MM.1S (cell line): ENCODE measurements around the gene MTA2.

Experiments used
- DNase-seq: peaks from one replicate; pipeline ENCODE4 v3.0.0-alpha.2; 2015
- H2AFZ ChIP-seq: fragments of 300-600 bp; sonication (generic); 2 replicates; pipeline ENCODE4 v1.6.0; 2016; ENCODE audit warnings: antibody characterized with exemption, low read length
- H3F3A ChIP-seq: fragments of 300-600 bp; sonication (generic); 2 replicates; pipeline ENCODE4 v1.6.1; 2016; ENCODE audit warnings: mild to moderate bottlenecking, antibody characterized with exemption, low read length, moderate library complexity, mixed read lengths; ENCODE audit not compliant: insufficient read depth
- H3K27ac ChIP-seq: fragments of 300-600 bp; sonication (generic); 2 replicates; pipeline ENCODE4 v1.5.1; 2016; ENCODE audit warnings: mild to moderate bottlenecking, low read length
- H3K27me3 ChIP-seq: fragments of 300-600 bp; sonication (generic); replicated peaks from 2 replicates; pipeline ENCODE4 v1.6.0; 2016; ENCODE audit warnings: low read length; ENCODE audit not compliant: insufficient read depth
- H3K36me3 ChIP-seq: fragments of 300-600 bp; sonication (generic); replicated peaks from 2 replicates; pipeline ENCODE4 v1.6.1; 2016; ENCODE audit warnings: mild to moderate bottlenecking, low read length, mixed read lengths; ENCODE audit not compliant: insufficient read depth
- H3K4me1 ChIP-seq: fragments of 300-600 bp; sonication (generic); 2 replicates; pipeline ENCODE4 v1.6.1; 2016; ENCODE audit warnings: low read length, mixed read lengths
- H3K4me2 ChIP-seq: fragments of 300-600 bp; sonication (generic); 2 replicates; pipeline ENCODE4 v1.6.0; 2016; ENCODE audit warnings: low read depth, low read length
- H3K4me3 ChIP-seq: fragments of 300-600 bp; sonication (generic); 2 replicates; pipeline ENCODE4 v1.5.1; 2016; ENCODE audit warnings: low read length, mixed read lengths
- H3K79me2 ChIP-seq: fragments of 300-600 bp; sonication (generic); 2 replicates; pipeline ENCODE4 v1.6.1; 2016; ENCODE audit warnings: mixed run types, low read length, mixed read lengths
- H3K9ac ChIP-seq: fragments of 300-600 bp; sonication (generic); 2 replicates; pipeline ENCODE4 v1.6.1; 2016; ENCODE audit warnings: low read length, mixed read lengths
- H3K9me2 ChIP-seq: fragments of 300-600 bp; sonication (generic); replicated peaks from 2 replicates; pipeline ENCODE4 v1.6.1; 2016; ENCODE audit warnings: mild to moderate bottlenecking, low read length, mixed read lengths; ENCODE audit not compliant: insufficient read depth
- H3K9me3 ChIP-seq: fragments of 300-600 bp; sonication (generic); replicated peaks from 2 replicates; pipeline ENCODE4 v1.6.1; 2016; ENCODE audit warnings: mild to moderate bottlenecking, low read length, mixed read lengths; ENCODE audit not compliant: insufficient read depth
- H4K20me1 ChIP-seq: fragments of 300-600 bp; sonication (generic); 2 replicates; pipeline ENCODE4 v1.6.1; 2016; ENCODE audit warnings: mild to moderate bottlenecking, low read length, moderate library complexity, mixed read lengths; ENCODE audit not compliant: insufficient read depth
- CTCF ChIP-seq: fragments of 300-600 bp; sonication (generic); IDR thresholded peaks from 2 replicates; pipeline ENCODE4 v1.5.1; 2016; ENCODE audit warnings: antibody characterized with exemption, low read length, mixed read lengths
- EZH2 ChIP-seq: fragments of 300-600 bp; sonication (generic); optimal IDR thresholded peaks from 2 replicates; pipeline ENCODE3; 2017; ENCODE audit warnings: low read depth, mild to moderate bottlenecking, antibody characterized with exemption, low read length, mixed read lengths
- EZH2phosphoT487 ChIP-seq: fragments of 300-600 bp; sonication (generic); IDR thresholded peaks from 2 replicates; pipeline ENCODE4 v1.6.1; 2018; ENCODE audit warnings: antibody characterized with exemption, low read length

The MTA2 gene

GRCh38 chr11:62556108-62556874 is 45.4 kb downstream of the MTA2 start:
- no peaks in the 10 kb centered on the region for H3K36me3 ChIP-seq
- peak overlapping the region; percentile 29; the same call in 1 of the 2 replicates for H3K4me3 ChIP-seq
- H3K79me2 ChIP-seq = peaks cover 19% of the 10 kb centered on the region
- H3K27ac ChIP-seq = peak overlapping the region; percentile 99
- peak; percentile 85 for DNase-seq
- TF ChIP-seq CTCF = no peak
- no peak for TF ChIP-seq EZH2phosphoT487
- no peak for TF ChIP-seq EZH2
- H3K9me2 ChIP-seq = no peaks in the 10 kb centered on the region
- H3F3A ChIP-seq = peaks cover 70% of the 10 kb centered on the region
- peaks cover 81% of the 10 kb centered on the region for H3K4me1 ChIP-seq
- no peaks in the 10 kb centered on the region for H3K27me3 ChIP-seq
- peak overlapping the region; percentile 82 for H3K4me2 ChIP-seq
- H3K9me3 ChIP-seq = no peaks in the 10 kb centered on the region
- H4K20me1 ChIP-seq = no peaks in the 10 kb centered on the region
- peak overlapping the region; percentile 13; the same call in 1 of the 2 replicates for H2AFZ ChIP-seq
- H3K9ac ChIP-seq = peak overlapping the region; percentile 91

DNA sequence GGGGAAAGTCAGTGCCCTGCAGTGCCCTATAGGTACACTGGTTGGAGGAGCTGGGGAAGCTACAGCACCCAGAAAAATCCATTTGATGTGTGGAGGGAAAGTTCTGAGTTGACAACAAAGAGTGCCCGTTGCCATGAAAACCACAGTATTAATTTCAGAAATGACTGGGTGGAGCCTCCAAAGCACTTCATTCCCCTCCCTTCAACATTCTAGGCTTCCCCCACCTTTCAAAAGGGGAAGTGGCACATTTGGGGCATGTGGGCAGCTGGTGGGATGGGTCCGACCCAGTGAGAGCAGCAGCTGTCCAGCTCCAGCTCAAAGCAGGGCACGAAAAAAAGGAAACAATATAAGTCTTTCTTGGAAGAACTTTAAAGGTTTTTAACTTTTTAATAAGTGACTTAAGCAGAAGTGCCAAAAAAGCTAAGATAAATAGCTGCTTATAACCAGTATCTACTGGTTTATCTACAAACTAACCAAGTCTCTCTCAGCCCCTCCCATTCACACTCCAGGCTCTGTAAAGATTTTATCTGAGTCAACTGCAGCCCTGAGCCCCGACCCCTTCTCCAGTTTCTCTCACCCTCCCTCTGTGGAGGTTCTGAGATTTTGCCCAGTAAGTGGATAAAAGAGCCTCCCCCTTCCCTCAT is 46.1 kb downstream of the MTA2 start:
- no peaks in the 10 kb centered on the region for H3K36me3 ChIP-seq
- H3K9me2 ChIP-seq = no peaks in the 10 kb centered on the region
- H2AFZ ChIP-seq = no peak overlapping the region
- H3K27me3 ChIP-seq = no peaks in the 10 kb centered on the region
- peaks cover 14% of the 10 kb centered on the region for H3K79me2 ChIP-seq
- H3K4me1 ChIP-seq = peaks cover 82% of the 10 kb centered on the region
- TF ChIP-seq EZH2 (no peak), CTCF (no peak), EZH2phosphoT487 (no peak)
- H3K9ac ChIP-seq = peak overlapping the region; percentile 91
- peaks cover 65% of the 10 kb centered on the region for H3F3A ChIP-seq
- H3K4me3 ChIP-seq = peak overlapping the region; percentile 23; the same call in 1 of the 2 replicates
- H3K4me2 ChIP-seq = peak overlapping the region; percentile 82
- peak; percentile 72 for DNase-seq
- H4K20me1 ChIP-seq = no peaks in the 10 kb centered on the region
- peak overlapping the region; percentile 99 for H3K27ac ChIP-seq
- no peaks in the 10 kb centered on the region for H3K9me3 ChIP-seq

DNA sequence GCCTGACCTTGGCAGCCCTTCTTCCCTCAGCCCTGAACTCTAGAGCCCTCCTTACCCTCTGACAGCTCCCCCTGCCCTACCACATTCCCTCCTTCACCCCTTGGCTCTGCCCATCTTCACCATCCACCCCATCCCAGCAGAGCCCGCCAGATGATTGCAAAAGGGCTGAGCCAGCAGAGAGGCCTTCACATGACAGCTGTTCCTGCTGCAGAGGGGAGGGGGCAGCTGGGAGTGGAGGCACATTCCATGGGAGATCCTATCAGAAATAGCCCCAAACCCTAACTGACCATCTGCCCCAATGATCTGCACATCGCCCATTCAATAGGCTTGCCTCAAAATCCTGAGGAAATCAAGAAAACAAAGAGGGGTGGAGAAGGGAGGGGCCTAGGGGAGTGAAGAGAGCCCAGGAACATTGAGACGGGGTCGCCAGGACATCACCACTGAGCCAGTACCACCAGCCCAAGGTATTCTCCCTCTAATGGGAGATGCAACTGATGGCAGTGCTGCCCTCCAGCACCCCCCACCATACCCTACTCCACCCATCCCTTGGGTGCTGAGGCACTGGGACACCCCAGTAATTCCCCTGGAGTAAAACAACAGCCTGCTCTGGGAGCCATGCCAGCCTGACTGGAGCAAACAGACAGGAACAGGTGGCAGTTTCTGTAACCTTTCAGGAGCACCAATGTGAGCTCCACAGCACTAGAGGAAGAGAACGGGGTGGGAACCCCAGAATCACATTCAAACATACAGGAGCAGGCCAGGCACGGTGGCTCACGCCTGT is 47.1 kb downstream of the MTA2 start:
- no peak for TF ChIP-seq EZH2
- no peak for TF ChIP-seq CTCF
- no peak for TF ChIP-seq EZH2phosphoT487
- Histone ChIP-seq H4K20me1 (no peaks in the 10 kb centered on the region), H3K9me2 (no peaks in the 10 kb centered on the region), H3K9ac (peak overlapping the region; percentile 52; the same call in 1 of the 2 replicates), H3K4me2 (no peak overlapping the region; the same call in 1 of the 2 replicates), H3F3A (peaks cover 61% of the 10 kb centered on the region), H3K4me3 (no peak overlapping the region), H3K9me3 (no peaks in the 10 kb centered on the region), H3K27ac (peak overlapping the region; percentile 99; the same call in 1 of the 2 replicates), H3K4me1 (peaks cover 73% of the 10 kb centered on the region), H3K27me3 (no peaks in the 10 kb centered on the region), H3K79me2 (peaks cover 9% of the 10 kb centered on the region), H2AFZ (no peak overlapping the region), H3K36me3 (no peaks in the 10 kb centered on the region)
- DNase-seq = no peak
